GM12872 (cell line): ENCODE results near the gene PSKH1.
A peak's percentile ranks its signal among the peaks of the same experiment; 100 is the strongest.

ENCODE experiments used
- TF ChIP-seq, protein P1 (sequence below): IDR thresholded peaks from 3 replicates; pipeline ENCODE4 v1.5.1; 2011; ENCODE audit warnings: low read depth, mild to moderate bottlenecking, low read length, moderate library complexity; ENCODE audit not compliant: insufficient read depth

PSKH1 gene

DNA sequence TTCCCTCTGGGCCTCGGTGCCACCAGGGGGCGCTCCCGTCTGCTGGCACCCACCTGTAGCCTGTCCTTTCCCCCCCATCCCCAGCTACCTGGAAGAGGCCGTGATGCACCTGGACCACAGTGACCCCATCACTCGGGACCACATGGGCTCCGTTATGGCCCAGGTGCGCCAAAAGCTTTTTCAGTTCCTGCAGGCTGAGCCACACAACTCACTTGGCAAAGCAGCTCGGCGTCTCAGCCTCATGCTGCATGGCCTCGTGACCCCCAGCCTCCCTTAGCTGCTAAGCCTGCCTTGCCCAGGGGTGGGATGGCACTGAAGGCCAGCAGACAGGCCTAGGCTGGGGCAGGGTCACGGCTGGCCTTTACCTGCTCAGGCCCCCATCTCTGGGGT lies 9.2 kb upstream of the PSKH1 start:
- TF ChIP-seq, protein P1, sequence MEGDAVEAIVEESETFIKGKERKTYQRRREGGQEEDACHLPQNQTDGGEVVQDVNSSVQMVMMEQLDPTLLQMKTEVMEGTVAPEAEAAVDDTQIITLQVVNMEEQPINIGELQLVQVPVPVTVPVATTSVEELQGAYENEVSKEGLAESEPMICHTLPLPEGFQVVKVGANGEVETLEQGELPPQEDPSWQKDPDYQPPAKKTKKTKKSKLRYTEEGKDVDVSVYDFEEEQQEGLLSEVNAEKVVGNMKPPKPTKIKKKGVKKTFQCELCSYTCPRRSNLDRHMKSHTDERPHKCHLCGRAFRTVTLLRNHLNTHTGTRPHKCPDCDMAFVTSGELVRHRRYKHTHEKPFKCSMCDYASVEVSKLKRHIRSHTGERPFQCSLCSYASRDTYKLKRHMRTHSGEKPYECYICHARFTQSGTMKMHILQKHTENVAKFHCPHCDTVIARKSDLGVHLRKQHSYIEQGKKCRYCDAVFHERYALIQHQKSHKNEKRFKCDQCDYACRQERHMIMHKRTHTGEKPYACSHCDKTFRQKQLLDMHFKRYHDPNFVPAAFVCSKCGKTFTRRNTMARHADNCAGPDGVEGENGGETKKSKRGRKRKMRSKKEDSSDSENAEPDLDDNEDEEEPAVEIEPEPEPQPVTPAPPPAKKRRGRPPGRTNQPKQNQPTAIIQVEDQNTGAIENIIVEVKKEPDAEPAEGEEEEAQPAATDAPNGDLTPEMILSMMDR: peak; percentile 94; the same call in 2 of the 3 replicates

DNA sequence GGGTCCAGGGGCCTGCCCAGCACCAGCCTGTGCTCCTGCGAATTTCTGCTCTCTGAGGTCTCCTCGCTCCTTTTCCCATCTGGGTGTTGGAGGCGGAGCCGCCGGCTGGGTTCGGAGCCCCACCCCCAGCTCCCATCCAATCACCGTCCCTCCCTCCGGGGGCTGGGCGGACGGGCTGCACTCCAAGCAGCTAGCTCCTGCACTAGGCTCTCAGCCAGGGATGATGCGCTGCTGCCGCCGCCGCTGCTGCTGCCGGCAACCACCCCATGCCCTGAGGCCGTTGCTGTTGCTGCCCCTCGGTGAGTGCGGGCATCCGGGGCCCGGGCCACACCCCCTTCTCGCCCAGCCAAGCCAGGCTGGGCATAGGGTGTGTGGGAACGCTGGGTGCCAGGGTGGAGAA lies 8.4 kb upstream of the PSKH1 start, which contains the start of gene NRN1L:
Gene NRN1L, plus strand, starts transcription at position 202 of the 400 bp plus-strand sequence. Its CDS starts 19 bp downstream, at position 221.
- TF ChIP-seq, protein P1: no peak

DNA sequence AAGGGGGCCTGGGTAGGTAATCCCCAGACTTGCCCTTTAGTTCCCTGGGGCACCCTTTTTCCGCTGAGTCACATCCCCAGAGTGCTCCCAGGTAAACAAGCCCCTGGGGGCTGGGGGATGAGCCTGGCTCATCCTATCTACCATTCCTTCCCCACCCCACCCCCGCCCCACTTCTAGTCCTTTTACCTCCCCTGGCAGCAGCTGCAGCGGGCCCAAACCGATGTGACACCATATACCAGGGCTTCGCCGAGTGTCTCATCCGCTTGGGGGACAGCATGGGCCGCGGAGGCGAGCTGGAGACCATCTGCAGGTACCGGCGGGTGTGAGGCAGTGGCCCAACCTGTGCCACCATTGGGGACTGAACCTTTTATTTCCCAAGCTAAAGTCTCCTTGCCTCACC lies 7.5 kb upstream of the PSKH1 start:
- TF ChIP-seq, protein P1: no peak

DNA sequence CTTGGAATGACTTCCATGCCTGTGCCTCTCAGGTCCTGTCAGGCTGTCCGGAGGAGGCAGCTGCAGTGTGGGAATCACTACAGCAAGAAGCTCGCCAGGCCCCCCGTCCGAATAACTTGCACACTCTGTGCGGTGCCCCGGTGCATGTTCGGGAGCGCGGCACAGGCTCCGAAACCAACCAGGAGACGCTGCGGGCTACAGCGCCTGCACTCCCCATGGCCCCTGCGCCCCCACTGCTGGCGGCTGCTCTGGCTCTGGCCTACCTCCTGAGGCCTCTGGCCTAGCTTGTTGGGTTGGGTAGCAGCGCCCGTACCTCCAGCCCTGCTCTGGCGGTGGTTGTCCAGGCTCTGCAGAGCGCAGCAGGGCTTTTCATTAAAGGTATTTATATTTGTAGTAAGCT lies 7.1 kb upstream of the PSKH1 start:
- TF ChIP-seq, protein P1: no peak

DNA sequence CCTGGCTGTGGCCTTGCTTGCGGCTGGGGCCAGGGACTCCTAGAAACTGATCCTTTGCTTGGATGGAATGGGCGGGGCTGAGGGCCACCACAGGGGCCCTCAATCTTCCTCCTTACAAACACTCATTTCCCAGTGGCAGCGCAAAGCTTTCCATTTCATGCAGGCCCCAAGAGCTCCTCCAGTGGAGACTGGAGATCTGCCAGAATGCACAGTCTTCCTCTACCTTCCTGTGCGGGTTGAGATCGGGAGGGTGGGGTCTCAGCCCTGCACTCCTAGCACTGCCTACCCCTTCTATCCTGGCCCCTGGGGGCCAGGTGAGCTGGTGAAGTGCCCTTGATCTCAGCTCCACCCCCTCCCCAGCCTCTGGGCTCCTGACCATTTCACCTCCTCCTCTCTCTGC lies 6.7 kb upstream of the PSKH1 start:
- TF ChIP-seq, protein P1: no peak

DNA sequence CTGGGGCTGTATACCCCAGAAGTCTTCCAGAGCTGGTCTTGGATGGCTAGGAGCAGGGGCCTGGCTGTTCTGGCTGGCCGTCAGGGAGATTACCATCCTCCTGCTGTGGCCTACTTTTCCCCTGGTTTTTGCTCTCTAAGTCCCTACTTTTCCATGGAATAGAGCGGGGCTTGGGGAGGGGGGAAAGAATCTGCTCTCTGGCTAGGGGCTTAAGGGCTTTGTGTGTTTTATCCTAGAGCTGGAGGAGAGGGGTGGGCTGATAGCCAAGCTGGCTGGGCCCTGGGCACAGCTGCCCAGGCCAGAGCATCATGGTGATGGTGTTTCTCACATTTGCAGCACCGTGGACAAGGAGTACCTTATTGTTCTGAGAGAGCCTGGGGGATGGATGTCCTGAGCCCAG lies 4.7 kb upstream of the PSKH1 start:
- TF ChIP-seq, protein P1: no peak

DNA sequence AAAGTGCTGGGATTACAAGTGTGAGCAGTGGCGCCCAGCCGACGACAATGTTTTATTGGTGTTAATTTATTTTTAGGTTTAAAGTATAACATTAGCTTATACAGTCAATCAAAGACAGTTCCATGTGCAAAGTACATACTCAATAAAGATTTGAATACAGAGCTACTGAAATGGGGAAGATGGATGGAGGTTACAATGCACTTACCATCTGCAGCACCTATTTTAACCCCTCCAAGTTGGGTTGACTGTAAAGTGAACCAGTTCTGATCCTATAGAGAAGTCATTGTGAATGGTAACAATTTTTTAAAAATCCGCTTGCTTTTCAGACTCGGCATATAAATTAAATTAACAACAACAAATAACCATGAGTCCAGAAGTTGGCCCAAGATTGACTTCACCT lies 679 bp upstream of the PSKH1 start:
- TF ChIP-seq, protein P1: no peak
